GM21717 (cell line): ENCODE data around the gene ATP13A3.

ENCODE experiments used
- ATAC-seq: cut with Tn5 transposase; IDR thresholded peaks from one replicate; pipeline ENCODE4 v1.9.1; 2021; ENCODE audit warnings: mild to moderate bottlenecking, moderate library complexity; ENCODE audit not compliant: unreplicated experiment

Gene ATP13A3

GRCh38 chr3:194476784-194477183, 10.0 kb downstream of the ATP13A3 start:
- ATAC-seq, result no peak

DNA sequence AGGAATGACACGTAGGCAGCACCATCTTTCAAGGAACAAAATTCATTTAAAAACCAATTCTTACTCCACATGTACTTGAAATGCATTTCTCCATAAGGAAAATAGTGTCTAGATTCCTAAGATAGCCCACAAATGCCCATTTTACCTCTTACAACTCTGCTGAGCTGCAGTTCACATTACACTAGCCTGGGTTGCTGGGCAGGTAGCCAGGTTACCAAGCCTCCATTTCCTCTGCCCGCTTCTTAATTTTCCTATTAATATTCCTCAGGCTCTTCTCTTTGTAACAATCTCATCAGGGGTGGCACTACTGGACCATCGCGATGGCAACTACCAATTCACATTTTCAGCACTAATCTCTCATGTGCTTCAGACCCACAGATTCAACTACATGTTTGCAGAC, 10.8 kb downstream of the ATP13A3 start:
- ATAC-seq, result no peak

- no peak for ATAC-seq
Observed at GRCh38 chr3:194475138-194475932, 11.5 kb downstream of the ATP13A3 start.

DNA sequence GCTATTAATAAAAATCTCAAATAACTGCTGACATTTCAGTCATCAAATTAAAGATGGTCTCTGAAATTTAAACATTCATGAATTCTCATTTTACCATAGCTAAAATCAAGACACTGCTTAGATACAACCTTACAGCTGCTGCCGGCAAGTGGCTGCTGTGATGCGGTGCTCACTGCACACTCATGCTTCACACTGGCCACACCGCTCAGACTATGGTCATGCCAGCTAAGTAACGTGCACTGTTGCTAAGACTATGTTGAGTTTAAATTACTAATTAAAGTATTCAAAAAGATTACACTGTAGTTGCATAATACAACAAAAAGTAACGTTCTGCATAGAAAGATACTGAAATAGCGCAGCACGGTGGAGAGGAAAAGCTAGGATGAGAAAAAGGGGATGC, 12.1 kb downstream of the ATP13A3 start:
- ATAC-seq, result no peak

DNA sequence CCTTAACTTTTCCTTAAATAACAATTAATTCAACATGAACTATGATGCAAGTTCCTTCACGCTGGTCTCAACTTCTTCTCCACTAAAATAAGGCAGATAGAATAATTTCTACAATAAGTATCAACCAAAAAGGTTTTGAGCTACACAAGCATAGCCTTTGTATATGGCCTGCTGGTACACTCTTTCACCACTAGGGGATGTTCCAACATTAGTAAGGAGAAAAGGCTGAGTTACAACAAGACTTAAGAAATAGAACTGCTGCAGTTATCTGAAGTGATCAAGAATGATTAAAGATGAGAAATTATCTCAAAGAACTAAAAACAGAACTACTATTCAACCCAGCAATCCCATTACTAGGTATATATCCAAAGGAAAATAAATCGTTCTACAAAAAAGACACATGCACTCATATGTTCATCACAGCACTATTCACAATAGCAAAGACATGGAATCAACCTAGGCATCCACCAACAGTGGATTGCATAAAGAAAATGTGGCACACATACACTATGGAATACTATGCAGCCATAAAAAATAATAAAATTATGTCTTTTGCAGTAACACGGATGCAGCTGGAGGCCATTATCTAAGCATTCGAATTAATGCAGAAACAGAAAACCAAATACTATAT, 14.4 kb downstream of the ATP13A3 start:
- peak; percentile 67 for ATAC-seq

DNA sequence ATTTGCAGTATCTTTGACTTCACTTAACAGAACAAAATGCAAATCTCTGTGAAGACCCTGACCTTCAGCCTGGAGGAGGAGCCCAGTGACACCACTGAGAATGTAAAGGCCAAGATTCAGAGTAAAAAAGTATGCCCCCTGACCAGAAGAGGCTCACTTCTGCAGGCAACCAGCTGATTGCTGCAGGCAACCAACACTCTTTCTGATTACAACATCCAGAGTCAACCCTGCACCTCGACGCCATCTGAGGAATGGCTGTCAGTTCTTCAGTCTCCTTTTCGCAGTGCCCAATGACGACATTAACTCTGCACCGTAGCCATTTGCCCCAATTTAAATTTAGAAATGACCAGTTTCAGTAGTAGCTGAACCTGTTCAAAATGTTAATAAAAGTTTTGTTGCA, 14.9 kb downstream of the ATP13A3 start:
- ATAC-seq, result no peak

- no peak for ATAC-seq
Observed at GRCh38 chr3:194470615-194471014, 16.2 kb downstream of the ATP13A3 start.

GRCh38 chr3:194469977-194470376, 16.8 kb downstream of the ATP13A3 start:
- ATAC-seq, result no peak

DNA sequence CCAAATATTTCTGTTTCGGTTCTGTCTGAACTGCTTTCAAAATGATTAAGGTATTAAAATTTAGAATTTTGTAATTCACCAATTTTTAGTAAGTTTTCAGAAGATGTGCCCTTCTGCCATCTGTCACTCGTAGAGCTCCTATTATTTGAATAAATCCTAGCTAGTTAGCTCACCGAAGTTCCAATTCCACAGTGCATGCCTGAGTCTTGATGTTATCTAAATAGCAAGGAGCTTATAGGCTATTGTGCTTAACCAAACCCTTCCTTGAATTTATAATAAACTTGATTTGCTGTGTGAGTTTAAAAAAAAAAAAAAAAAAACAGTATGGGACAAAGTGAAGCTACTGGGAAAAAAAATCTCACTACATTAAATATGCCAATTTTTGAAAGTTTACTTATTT, 18.7 kb downstream of the ATP13A3 start:
- no peak for ATAC-seq

- no peak for ATAC-seq
Observed at GRCh38 chr3:194466761-194467356, 19.9 kb downstream of the ATP13A3 start.

- ATAC-seq, result peak; percentile 62
Observed at GRCh38 chr3:194465920-194466570, 20.8 kb downstream of the ATP13A3 start.

DNA sequence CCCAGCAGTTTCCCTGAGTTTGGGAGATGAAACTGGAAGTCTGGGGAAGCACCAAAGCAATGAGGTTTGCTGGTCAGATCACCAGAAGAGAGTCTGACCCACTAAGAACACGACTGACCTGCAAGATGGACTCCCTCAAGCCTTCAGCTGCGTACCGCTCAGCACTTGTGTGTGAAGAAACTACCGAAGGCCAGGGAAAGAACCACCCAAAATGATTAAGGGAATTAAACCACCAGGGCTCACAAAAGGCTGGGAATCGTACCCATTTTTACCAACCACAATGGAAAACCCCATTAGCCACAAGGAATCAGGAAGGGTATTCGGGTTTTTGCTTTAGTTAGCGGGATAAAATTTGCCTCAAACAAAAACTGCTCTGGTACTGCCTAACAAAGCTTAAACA, 21.6 kb downstream of the ATP13A3 start:
- ATAC-seq, result no peak

GRCh38 chr3:194464692-194465091, 22.1 kb downstream of the ATP13A3 start:
- ATAC-seq, result no peak

DNA sequence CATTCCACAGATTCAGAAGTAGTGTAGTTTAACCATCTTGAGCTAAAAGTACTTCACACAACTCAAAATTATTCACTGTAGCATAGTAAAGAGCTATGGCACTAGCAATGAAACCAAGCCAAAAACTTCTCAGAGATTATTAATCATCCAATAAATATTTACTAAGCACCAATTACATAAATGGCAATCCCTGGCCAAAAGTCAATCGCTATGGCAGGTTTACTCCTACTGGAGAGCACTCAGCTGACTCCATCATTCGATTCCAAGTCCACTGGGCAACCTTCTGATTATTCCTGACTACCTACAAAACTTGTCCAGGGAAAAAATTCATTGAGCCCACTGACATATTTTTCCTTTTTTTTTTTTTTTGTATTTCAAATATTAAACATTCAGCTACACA, 23.9 kb downstream of the ATP13A3 start:
- ATAC-seq, result no peak

- ATAC-seq, result no peak
Observed at GRCh38 chr3:194460566-194460965, 26.2 kb downstream of the ATP13A3 start.

DNA sequence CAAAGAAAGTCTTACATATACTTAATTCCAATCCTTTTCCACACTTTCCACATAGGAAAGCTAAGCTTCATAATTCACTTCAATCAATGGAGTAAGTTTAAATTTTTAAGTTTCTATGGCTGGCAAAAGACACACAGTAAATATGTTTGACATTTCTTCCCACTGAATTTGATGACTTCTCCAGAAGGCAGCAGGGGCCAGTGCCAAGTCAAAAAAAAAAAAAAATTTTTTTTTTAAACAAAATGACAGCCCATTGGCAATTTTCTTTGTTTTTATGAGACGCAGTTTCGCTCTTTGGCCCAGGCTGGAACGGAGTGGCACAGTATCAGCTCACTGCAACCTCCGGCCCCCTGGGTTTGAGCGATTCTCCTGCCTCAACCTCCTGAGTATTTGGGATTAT, 28.7 kb downstream of the ATP13A3 start:
- no peak for ATAC-seq

DNA sequence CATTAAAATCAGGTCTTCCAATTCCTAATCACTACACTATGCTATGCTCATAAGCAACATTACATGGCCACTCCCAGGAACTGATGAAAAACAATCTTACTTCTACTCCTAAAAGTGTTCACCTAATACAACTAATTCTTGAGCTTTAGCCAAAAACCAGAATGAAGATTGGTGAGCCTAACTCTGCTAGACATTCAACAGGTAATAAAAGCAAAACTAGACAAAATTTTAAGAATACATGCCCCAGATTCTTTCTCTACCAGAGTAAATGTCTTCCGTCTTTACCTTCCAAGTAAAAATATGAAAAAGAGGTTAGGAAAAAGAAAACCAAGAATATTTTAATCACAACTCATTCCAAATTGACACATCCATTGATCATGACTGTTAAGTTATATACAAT, 31.3 kb downstream of the ATP13A3 start:
- no peak for ATAC-seq

GRCh38 chr3:194450341-194450740, 36.5 kb downstream of the ATP13A3 start:
- no peak for ATAC-seq

DNA sequence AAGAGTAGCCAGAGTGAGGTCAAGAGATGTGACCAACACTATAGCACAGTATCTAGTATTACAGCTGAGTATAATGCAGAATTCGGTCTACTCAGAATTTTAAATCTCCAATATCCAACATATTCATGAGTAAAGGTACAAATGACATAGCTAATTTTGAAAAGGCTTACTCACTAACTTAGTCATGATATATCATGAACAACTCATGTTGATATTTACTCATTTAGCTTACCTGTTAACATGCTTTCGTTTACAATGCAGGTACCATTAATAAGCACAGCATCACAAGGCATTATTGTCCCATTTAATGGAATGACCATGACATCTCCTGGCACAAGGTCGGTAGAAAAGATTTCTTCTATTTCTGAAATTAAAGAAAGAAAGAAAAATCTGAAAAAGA, 36.9 kb downstream of the ATP13A3 start:
- ATAC-seq, result no peak

DNA sequence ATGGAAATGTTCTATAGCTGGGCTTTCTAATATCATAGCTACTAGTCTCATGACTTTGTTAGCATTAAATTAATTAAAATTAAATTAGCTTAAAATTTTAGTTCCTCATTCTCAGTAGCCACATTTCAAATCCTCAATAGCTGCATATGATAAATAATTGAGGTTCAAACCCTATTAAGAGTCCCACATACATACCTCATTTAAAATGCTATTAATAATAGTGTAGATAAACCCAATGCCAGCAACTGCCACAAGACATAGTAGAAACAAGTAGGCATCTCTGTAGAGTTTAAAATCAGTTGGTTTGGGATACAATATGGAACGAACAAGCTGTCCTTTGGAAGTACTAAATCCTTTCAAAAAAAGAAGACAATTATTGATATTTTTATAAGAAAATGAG, 39.1 kb downstream of the ATP13A3 start:
- no peak for ATAC-seq

GRCh38 chr3:194447161-194447560, 39.6 kb downstream of the ATP13A3 start:
- no peak for ATAC-seq

- no peak for ATAC-seq
Observed at GRCh38 chr3:194446754-194447153, 40.0 kb downstream of the ATP13A3 start.
